GM19099 (cell line): Measurements from ENCODE around the gene DMAC2L.

ENCODE experiments used
- POLR2A ChIP-seq: IDR thresholded peaks from 3 replicates; pipeline ENCODE4 v1.6.1; 2011; ENCODE audit warnings: low read depth; ENCODE audit not compliant: insufficient read length; ENCODE audit errors: extremely low read depth

Gene DMAC2L

GRCh38 chr14:50362764-50363713 is 50.9 kb downstream of the DMAC2L start:
- peak; percentile 24 for TF ChIP-seq POLR2A

DNA sequence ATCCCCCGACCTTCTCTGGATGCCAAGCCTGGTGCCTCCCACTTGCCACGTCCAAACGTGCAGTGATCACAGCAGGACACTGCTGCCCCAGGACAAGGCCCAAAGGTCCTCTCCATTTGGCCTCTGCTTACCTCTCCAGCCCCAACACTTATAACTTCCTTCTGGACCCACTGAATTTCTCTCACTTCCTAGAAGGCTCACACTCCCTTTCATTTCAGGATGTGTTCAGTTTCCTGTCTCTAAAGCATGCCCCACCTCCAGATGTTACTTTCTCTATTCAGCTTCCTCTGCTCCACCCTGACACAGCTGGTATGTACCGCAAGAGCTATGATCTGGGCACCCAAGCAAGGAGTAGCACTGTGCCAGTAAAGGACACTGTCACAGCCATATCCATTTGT is 51.6 kb downstream of the DMAC2L start:
- peak; percentile 64 for TF ChIP-seq POLR2A

DNA sequence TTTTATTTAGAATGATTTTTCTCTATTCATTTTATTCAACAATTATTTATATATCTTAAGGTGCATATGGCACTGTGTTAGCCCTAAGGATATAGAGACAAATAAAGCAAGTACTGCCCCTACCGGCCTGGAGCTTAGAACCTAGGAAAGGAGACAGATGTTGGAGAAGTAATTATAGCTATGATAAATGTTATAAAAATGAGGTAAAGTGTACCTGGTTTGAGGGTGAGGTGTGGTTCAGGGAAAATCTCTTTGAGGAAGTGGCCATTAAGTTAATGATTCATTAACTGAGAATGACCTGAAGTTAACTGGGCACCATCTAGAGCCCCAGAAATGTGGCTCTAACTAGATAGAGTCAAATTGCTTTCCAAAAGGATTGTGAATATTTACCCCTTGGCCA is 52.7 kb downstream of the DMAC2L start:
- TF ChIP-seq POLR2A = no peak

DNA sequence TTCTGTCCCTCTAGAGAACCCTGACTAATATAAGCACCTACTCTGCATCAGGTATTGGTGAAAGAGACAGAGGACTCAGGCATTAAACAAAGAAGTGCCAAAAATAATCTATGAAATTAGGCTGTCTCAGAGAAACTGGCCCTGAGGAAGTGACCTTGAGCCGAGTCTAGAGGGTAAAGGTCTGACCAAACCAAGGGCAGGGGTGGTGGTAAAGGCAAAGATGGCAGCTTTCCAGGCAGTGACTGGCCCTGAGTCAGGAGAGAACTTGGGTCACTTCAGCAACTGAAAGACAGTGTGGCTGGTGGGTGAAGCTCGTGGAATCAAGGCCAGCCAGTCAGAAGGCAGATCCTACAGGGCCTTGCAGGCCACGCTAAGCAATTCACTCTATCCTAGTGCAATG is 54.0 kb downstream of the DMAC2L start:
- TF ChIP-seq POLR2A = no peak

DNA sequence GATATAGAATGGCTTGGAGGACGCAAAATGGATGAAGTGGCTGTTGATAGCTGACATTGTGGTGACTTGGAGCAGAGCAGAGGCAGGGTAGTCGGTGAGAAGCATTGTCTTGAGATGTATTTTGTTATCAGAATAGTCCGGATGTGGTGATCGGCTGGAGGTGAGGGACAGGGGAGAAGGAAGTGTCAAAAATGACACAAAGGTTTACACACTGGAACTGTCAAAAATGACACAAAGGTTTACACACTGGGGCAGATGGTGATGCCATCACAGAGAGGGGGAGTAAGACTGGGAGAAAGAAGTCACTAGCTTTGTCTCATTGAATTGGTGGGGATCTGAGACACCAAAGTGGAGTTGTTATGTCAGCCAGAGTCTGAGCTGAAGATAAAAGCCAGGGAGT is 54.5 kb downstream of the DMAC2L start:
- TF ChIP-seq POLR2A = no peak

- TF ChIP-seq POLR2A = no peak
Observed at GRCh38 chr14:50371546-50371945, 59.4 kb downstream of the DMAC2L start.

DNA sequence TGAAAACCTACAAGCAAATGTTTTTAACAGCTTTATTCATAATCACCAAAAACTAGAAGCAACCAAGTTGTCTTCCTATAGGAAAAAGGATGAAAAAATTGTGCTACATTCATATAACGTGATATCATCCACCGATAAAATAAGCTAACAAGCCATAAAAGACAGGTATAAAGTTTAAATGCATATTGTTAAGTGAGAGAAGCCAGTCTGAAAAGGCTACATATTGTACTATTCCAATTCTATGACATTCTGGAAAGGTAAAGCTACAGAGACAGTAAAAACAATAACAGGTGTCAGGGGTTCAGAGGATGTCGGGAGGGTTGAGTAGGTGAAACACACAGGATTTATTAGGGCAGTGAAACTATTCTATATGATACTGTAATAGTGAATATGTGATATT is 61.8 kb downstream of the DMAC2L start:
- TF ChIP-seq POLR2A = no peak

GRCh38 chr14:50375760-50376159 is 63.6 kb downstream of the DMAC2L start:
- TF ChIP-seq POLR2A = no peak
